Endodermal cell (in vitro differentiated cells): Measurements from ENCODE around the gene SERP2. TPM values are rescaled to one million over a fixed set of nuclear protein-coding genes. Genes with fewer than 3 reads are reported as not detected.

Experiments used
- DNase-seq: peaks from one replicate; pipeline ENCODE4 v3.0.0-alpha.2; 2017
- H3K27ac ChIP-seq: 2 replicates; pipeline ENCODE4 v1.5.1; 2013; ENCODE audit warnings: mild to moderate bottlenecking, low read depth, low read length, moderate library complexity
- H3K27me3 ChIP-seq: 2 replicates; pipeline ENCODE4 v1.6.1; 2013; ENCODE audit warnings: mild to moderate bottlenecking, low read length, moderate library complexity; ENCODE audit not compliant: insufficient read depth, control insufficient read depth, poor library complexity, severe bottlenecking
- H3K36me3 ChIP-seq: 2 replicates; pipeline ENCODE4 v1.7.0; 2013; ENCODE audit warnings: mild to moderate bottlenecking, low read length, moderate library complexity; ENCODE audit not compliant: control insufficient read depth, insufficient read depth
- H3K4me1 ChIP-seq: one replicate; pipeline ENCODE4 v1.7.0; 2013; ENCODE audit warnings: low read length; ENCODE audit not compliant: control insufficient read depth, insufficient read depth
- H3K4me3 ChIP-seq: 2 replicates; pipeline ENCODE4 v1.5.1; 2013; ENCODE audit warnings: mild to moderate bottlenecking, low read length, moderate library complexity
- H3K9ac ChIP-seq: 2 replicates; pipeline ENCODE4 v1.6.1; 2013; ENCODE audit warnings: mild to moderate bottlenecking, low read length, moderate library complexity; ENCODE audit not compliant: poor library complexity, severe bottlenecking; ENCODE audit errors: extremely low read depth
- H3K9me3 ChIP-seq: 2 replicates; pipeline ENCODE4 v1.6.1; 2013; ENCODE audit warnings: mild to moderate bottlenecking, low read length, moderate library complexity; ENCODE audit not compliant: control insufficient read depth
- H3K27ac Mint-ChIP-seq: 2 replicates; pipeline ENCODE4 v1.8.0; 2020; ENCODE audit warnings: mixed read lengths
- H3K27me3 Mint-ChIP-seq: 2 replicates; pipeline ENCODE4 v1.8.0; 2021; ENCODE audit warnings: mild to moderate bottlenecking, mixed read lengths; ENCODE audit not compliant: insufficient read depth
- H3K36me3 Mint-ChIP-seq: 2 replicates; pipeline ENCODE4 v1.8.0; 2020; ENCODE audit warnings: low read depth, mixed read lengths
- H3K4me1 Mint-ChIP-seq: 2 replicates; pipeline ENCODE4 v1.8.0; 2020; ENCODE audit warnings: mixed read lengths
- H3K4me3 Mint-ChIP-seq: 2 replicates; pipeline ENCODE4 v1.8.0; 2020; ENCODE audit warnings: mild to moderate bottlenecking, moderate library complexity, mixed read lengths
- H3K9me3 Mint-ChIP-seq: 2 replicates; pipeline ENCODE4 v1.8.0; 2020; ENCODE audit warnings: mild to moderate bottlenecking, mixed read lengths
- WGBS, 2 experiments: methylation state at CpG; one replicate each; pipeline versions ENCODE4 v1.1.5 to v1.1.7; 2013; ENCODE audit warnings: missing lambda C conversion rate in 2 of 2, mixed read lengths in 1 of 2; ENCODE audit not compliant: insufficient coverage in 1 of 2, insufficient read length in 1 of 2; 5-methylcytosine and 5-hydroxymethylcytosine counted together
- total RNA-seq, 2 donors: library from RNA; stranded (reverse); fragmentation: NEBNext Ultra II Directional in 1 of 2; extraction: Animal tissue kit (Norgen Biotek cat#: 25700) in 1 of 2; gene quantifications; 2 replicates in 1 of 2; 3 replicates in 1 of 2; pipeline ENCODE4 v1.2.1, GENCODE V29; 2021
- TF ChIP-seq, protein P1 (sequence below): fragments of 200-600 bp; sonication (generic); conservative IDR thresholded peaks from 2 replicates; pipeline ENCODE4 v1.5.0; 2021; ENCODE audit warnings: antibody characterized with exemption, mild to moderate bottlenecking

Gene SERP2
- total RNA-seq, 2 donors from 2014 or later = 2.9 to 3.5 TPM

GRCh38 chr13:44352671-44353070 is 21.0 kb upstream of the SERP2 start:
- H3K4me1 ChIP-seq = peaks cover 7% of the 10 kb centered on the region
- Mint-ChIP-seq H3K36me3 (no peaks in the 10 kb centered on the region), H3K27me3 (peaks cover 24% of the 10 kb centered on the region), H3K27ac (no peak overlapping the region), H3K4me3 (no peak overlapping the region), H3K9me3 (no peaks in the 10 kb centered on the region), H3K4me1 (peaks cover 27% of the 10 kb centered on the region)
- TF ChIP-seq, protein P1, sequence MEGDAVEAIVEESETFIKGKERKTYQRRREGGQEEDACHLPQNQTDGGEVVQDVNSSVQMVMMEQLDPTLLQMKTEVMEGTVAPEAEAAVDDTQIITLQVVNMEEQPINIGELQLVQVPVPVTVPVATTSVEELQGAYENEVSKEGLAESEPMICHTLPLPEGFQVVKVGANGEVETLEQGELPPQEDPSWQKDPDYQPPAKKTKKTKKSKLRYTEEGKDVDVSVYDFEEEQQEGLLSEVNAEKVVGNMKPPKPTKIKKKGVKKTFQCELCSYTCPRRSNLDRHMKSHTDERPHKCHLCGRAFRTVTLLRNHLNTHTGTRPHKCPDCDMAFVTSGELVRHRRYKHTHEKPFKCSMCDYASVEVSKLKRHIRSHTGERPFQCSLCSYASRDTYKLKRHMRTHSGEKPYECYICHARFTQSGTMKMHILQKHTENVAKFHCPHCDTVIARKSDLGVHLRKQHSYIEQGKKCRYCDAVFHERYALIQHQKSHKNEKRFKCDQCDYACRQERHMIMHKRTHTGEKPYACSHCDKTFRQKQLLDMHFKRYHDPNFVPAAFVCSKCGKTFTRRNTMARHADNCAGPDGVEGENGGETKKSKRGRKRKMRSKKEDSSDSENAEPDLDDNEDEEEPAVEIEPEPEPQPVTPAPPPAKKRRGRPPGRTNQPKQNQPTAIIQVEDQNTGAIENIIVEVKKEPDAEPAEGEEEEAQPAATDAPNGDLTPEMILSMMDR = no peak
- H3K9me3 ChIP-seq = no peaks in the 10 kb centered on the region
- 92% methylated on average over 2 of the region's 2 CpGs; no CpG with 5 or more reads in 1 of the 2 experiments for WGBS, 2 experiments
- H3K27ac ChIP-seq = no peak overlapping the region
- no peak overlapping the region for H3K4me3 ChIP-seq
- H3K36me3 ChIP-seq = no peaks in the 10 kb centered on the region
- no peak for DNase-seq
- H3K9ac ChIP-seq = no peak overlapping the region
- H3K27me3 ChIP-seq = peaks cover 5% of the 10 kb centered on the region

DNA sequence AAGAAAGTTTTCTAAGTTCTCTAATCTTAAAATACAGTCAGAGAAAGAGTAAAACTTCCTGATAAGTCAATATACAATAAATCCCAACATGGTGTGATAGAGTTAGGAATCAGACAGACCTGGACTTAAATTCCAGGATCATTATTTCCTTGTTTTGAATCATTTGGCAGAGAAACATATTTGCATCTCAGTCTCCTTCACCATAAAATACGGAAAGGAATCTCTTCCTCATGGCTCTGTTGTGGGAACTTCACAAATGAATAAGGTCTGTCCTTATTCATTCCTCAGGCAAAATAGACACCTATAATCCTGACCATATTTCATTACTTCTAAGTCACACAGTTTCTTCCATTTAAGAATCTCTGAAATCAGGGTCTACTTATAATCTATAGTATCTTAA is 19.3 kb upstream of the SERP2 start:
- Mint-ChIP-seq H3K27me3 (peaks cover 35% of the 10 kb centered on the region), H3K4me3 (no peak overlapping the region), H3K36me3 (no peaks in the 10 kb centered on the region), H3K4me1 (peaks cover 36% of the 10 kb centered on the region), H3K9me3 (no peaks in the 10 kb centered on the region), H3K27ac (no peak overlapping the region)
- Histone ChIP-seq H3K9me3 (no peaks in the 10 kb centered on the region), H3K4me1 (peaks cover 16% of the 10 kb centered on the region), H3K36me3 (no peaks in the 10 kb centered on the region), H3K9ac (no peak overlapping the region), H3K27me3 (peaks cover 10% of the 10 kb centered on the region), H3K27ac (no peak overlapping the region), H3K4me3 (no peak overlapping the region)
- DNase-seq = no peak
- 87 to 91% methylated on average over 1 of the region's 1 CpG for WGBS, 2 experiments
- TF ChIP-seq, protein P1 = no peak

DNA sequence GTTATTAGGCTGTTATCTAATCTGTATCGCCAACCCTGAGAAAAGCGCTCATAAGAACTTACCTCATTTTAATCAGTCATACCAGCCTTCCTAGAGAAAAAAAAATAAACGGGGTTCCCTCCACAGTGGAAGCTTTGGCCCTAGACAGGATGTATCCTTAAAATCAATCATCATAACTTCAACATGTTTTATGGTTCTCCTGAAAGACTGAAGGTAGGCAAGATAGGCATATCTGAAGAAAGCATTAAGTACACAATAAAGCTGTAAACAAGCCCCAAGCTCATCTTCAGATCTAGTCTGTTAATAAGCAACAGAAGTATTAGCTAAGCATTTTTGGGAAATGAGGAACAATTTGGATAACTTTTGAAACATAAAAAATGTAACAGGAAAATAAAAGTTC is 18.7 kb upstream of the SERP2 start:
- H3K27me3 Mint-ChIP-seq = peaks cover 39% of the 10 kb centered on the region
- no peak overlapping the region for H3K4me3 Mint-ChIP-seq

More for the DNA sequence above, 18.7 kb upstream of the SERP2 start:
- Mint-ChIP-seq H3K4me1 (peaks cover 37% of the 10 kb centered on the region), H3K27ac (no peak overlapping the region), H3K36me3 (no peaks in the 10 kb centered on the region), H3K9me3 (no peaks in the 10 kb centered on the region)
- peaks cover 16% of the 10 kb centered on the region for H3K4me1 ChIP-seq
- H3K27ac ChIP-seq = no peak overlapping the region
- WGBS, 2 experiments = 75 to 90% methylated on average over 2 to 3 of the region's 3 CpGs
- H3K9ac ChIP-seq = no peak overlapping the region
- no peaks in the 10 kb centered on the region for H3K9me3 ChIP-seq
- peaks cover 10% of the 10 kb centered on the region for H3K27me3 ChIP-seq
- H3K4me3 ChIP-seq = no peak overlapping the region
- DNase-seq = no peak
- TF ChIP-seq, protein P1 = no peak
- H3K36me3 ChIP-seq = no peaks in the 10 kb centered on the region
